H9 (cell line): ENCODE data around the gene WDR36. TPM values are rescaled to one million over a fixed set of nuclear protein-coding genes. Genes with fewer than 3 reads are reported as not detected.

Experiments
- DNase-seq: peaks from one replicate; pipeline ENCODE4 v3.0.0-alpha.2; 2017
- H2AFZ ChIP-seq: one replicate; pipeline ENCODE4 v1.6.1; 2013; ENCODE audit warnings: mild to moderate bottlenecking, low read length, control low read depth, moderate library complexity
- H2AK5ac ChIP-seq: 2 replicates; pipeline ENCODE4 v1.6.1; 2013; ENCODE audit warnings: low read length, control low read depth, mixed read lengths; ENCODE audit not compliant: insufficient read length
- H2BK120ac ChIP-seq: one replicate; pipeline ENCODE4 v1.6.1; 2013; ENCODE audit warnings: low read depth, mild to moderate bottlenecking, low read length, control low read depth, inconsistent platforms; ENCODE audit not compliant: poor library complexity, severe bottlenecking
- H2BK12ac ChIP-seq: 2 replicates; pipeline ENCODE4 v1.6.1; 2013; ENCODE audit warnings: low read length, control low read depth, mixed read lengths, low read depth; ENCODE audit not compliant: insufficient read length
- H2BK15ac ChIP-seq: 2 replicates; pipeline ENCODE4 v1.6.1; 2013; ENCODE audit warnings: low read depth, low read length, control low read depth
- H2BK20ac ChIP-seq: one replicate; pipeline ENCODE4 v1.6.1; 2013; ENCODE audit warnings: low read depth, mild to moderate bottlenecking, low read length, control low read depth, inconsistent platforms; ENCODE audit not compliant: poor library complexity, severe bottlenecking
- H2BK5ac ChIP-seq: 2 replicates; pipeline ENCODE4 v1.6.1; 2013; ENCODE audit warnings: low read length, control low read depth, mixed read lengths; ENCODE audit not compliant: insufficient read length
- H3K14ac ChIP-seq: 2 replicates; pipeline ENCODE4 v1.6.1; 2013; ENCODE audit warnings: low read length, control low read depth; ENCODE audit not compliant: insufficient read depth
- H3K18ac ChIP-seq: 2 replicates; pipeline ENCODE4 v1.6.1; 2013; ENCODE audit warnings: low read depth, mild to moderate bottlenecking, mixed read lengths, low read length, control low read depth; ENCODE audit not compliant: insufficient read length
- H3K23ac ChIP-seq: 2 replicates; pipeline ENCODE4 v1.6.1; 2013; ENCODE audit warnings: low read length, control low read depth, mixed read lengths, low read depth; ENCODE audit not compliant: insufficient read length
- H3K23me2 ChIP-seq: 2 replicates; pipeline ENCODE4 v1.6.1; 2013; ENCODE audit warnings: low read depth, mild to moderate bottlenecking, mixed read lengths, low read length, control low read depth; ENCODE audit not compliant: insufficient read length, poor library complexity, severe bottlenecking
- H3K27ac ChIP-seq: 2 replicates; pipeline ENCODE4 v1.5.1; 2013; ENCODE audit warnings: low read length, control low read depth, mixed read lengths, low read depth; ENCODE audit not compliant: insufficient read length
- H3K27me3 ChIP-seq: 2 replicates; pipeline ENCODE4 v1.6.1; 2013; ENCODE audit warnings: low read length, control low read depth, inconsistent platforms; ENCODE audit not compliant: insufficient read depth
- H3K4ac ChIP-seq: 2 replicates; pipeline ENCODE4 v1.6.1; 2013; ENCODE audit warnings: low read depth, mild to moderate bottlenecking, control low read depth, inconsistent platforms, low read length, moderate library complexity
- H3K4me1 ChIP-seq: 2 replicates; pipeline ENCODE4 v1.6.1; 2013; ENCODE audit warnings: low read length, control low read depth, inconsistent platforms; ENCODE audit not compliant: insufficient read depth
- H3K4me2 ChIP-seq: 2 replicates; pipeline ENCODE4 v1.6.1; 2013; ENCODE audit warnings: low read length, control low read depth, mixed read lengths; ENCODE audit not compliant: insufficient read length, insufficient read depth
- H3K56ac ChIP-seq: 2 replicates; pipeline ENCODE4 v1.6.1; 2013; ENCODE audit warnings: low read depth, mild to moderate bottlenecking, mixed read lengths, low read length, control low read depth; ENCODE audit not compliant: insufficient read length
- H3K79me1 ChIP-seq: 2 replicates; pipeline ENCODE4 v1.6.1; 2013; ENCODE audit warnings: low read depth, mild to moderate bottlenecking, moderate library complexity, low read length, control low read depth, inconsistent platforms; ENCODE audit not compliant: insufficient read depth, poor library complexity, severe bottlenecking
- H3K79me2 ChIP-seq: 2 replicates; pipeline ENCODE4 v1.6.1; 2013; ENCODE audit warnings: low read length, control low read depth, inconsistent platforms; ENCODE audit not compliant: insufficient read depth
- H3K9ac ChIP-seq: 2 replicates; pipeline ENCODE4 v1.6.1; 2013; ENCODE audit warnings: low read length, control low read depth, mixed read lengths; ENCODE audit not compliant: insufficient read length; ENCODE audit errors: extremely low read depth
- H3K9me3 ChIP-seq: one replicate; pipeline ENCODE4 v1.6.1; 2013; ENCODE audit warnings: low read depth, low read length, inconsistent platforms; ENCODE audit not compliant: control insufficient read depth
- H3T11ph ChIP-seq: one replicate; pipeline ENCODE4 v1.6.1; 2013; ENCODE audit warnings: mild to moderate bottlenecking, low read length, control low read depth, inconsistent platforms
- H4K20me1 ChIP-seq: one replicate; pipeline ENCODE4 v1.6.1; 2013; ENCODE audit not compliant: control insufficient read depth, insufficient read length, insufficient read depth
- H4K5ac ChIP-seq: 2 replicates; pipeline ENCODE4 v1.6.1; 2013; ENCODE audit warnings: low read depth, mild to moderate bottlenecking, mixed read lengths, low read length, control low read depth; ENCODE audit not compliant: insufficient read length
- H4K8ac ChIP-seq: replicated peaks from 2 replicates; pipeline ENCODE4 v1.6.1; 2013; ENCODE audit warnings: low read length, control low read depth, mixed read lengths, low read depth; ENCODE audit not compliant: insufficient read length
- H4K91ac ChIP-seq: 2 replicates; pipeline ENCODE4 v1.6.1; 2013; ENCODE audit warnings: low read depth, mild to moderate bottlenecking, moderate library complexity, mixed read lengths, low read length, control low read depth; ENCODE audit not compliant: insufficient read length
- H3K27ac Mint-ChIP-seq, 3 experiments: 2 replicates in 2 of 3; 3 replicates in 1 of 3; pipeline ENCODE4 v1.8.0; 2020 to 2021; ENCODE audit warnings: mixed read lengths in 3 of 3, mild to moderate bottlenecking in 1 of 3, moderate library complexity in 1 of 3
- H3K27me3 Mint-ChIP-seq: 2 replicates; pipeline ENCODE4 v1.8.0; 2021; ENCODE audit warnings: low read depth, mild to moderate bottlenecking, moderate library complexity, mixed read lengths
- H3K36me3 Mint-ChIP-seq, 3 experiments: 2 replicates in 2 of 3; 3 replicates in 1 of 3; pipeline ENCODE4 v1.8.0; 2020 to 2021; ENCODE audit warnings: low read depth in 3 of 3, mixed read lengths in 3 of 3; ENCODE audit not compliant: insufficient read depth in 1 of 3
- H3K4me1 Mint-ChIP-seq, 2 experiments: 2 replicates each; pipeline ENCODE4 v1.8.0; 2020; ENCODE audit warnings: mixed read lengths in 2 of 2
- H3K4me3 Mint-ChIP-seq, 2 experiments: 2 replicates in 1 of 2; 3 replicates in 1 of 2; pipeline ENCODE4 v1.8.0; 2020 to 2021; ENCODE audit warnings: mild to moderate bottlenecking in 2 of 2, mixed read lengths in 2 of 2, moderate library complexity in 1 of 2
- H3K9me3 Mint-ChIP-seq, 2 experiments: 2 replicates in 1 of 2; 3 replicates in 1 of 2; pipeline ENCODE4 v1.8.0; 2020; ENCODE audit warnings: mild to moderate bottlenecking in 2 of 2, mixed read lengths in 2 of 2, moderate library complexity in 1 of 2
- WGBS: extraction: QIAGEN DNeasy Blood & Tissue Kit; methylation state at CpG from one replicate; pipeline ENCODE4 v1.1.7; 2013; ENCODE audit warnings: missing lambda C conversion rate, low lambda C conversion rate, mixed read lengths; ENCODE audit not compliant: insufficient read length; ENCODE audit errors: extremely low coverage; 5-methylcytosine and 5-hydroxymethylcytosine counted together
- total RNA-seq: library from RNA; stranded (reverse); gene quantifications from 2 replicates; pipeline ENCODE4 v1.2.1, GENCODE V29; 2021
- TF ChIP-seq, protein P1 (sequence below): fragments of 200-600 bp; sonication (generic); conservative IDR thresholded peaks from 3 replicates; pipeline ENCODE4 v1.8.0; 2021; ENCODE audit warnings: antibody characterized with exemption, mild to moderate bottlenecking

The WDR36 gene
- total RNA-seq, 1 experiment from 2014 or later = 42.0 TPM

DNA sequence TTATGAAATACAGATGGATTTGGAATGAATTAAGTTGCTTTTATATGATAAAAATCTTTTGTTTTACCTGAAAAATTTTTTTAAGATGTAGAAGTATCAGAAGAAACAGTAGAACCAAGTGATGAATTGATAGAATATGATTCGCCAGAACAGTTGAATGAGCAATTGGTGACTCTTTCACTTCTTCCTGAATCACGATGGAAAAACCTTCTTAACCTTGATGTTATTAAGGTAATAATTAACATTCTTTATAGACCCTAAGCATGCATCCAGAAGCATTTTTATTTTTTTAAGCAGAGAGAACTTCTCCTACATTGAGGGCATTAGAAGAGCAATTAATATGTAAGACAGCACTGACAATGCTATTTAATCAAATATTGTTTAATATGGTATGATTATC is 28.8 kb downstream of the WDR36 start:
- H3K36me3 Mint-ChIP-seq = peaks cover 11 to 44% (median 38%) of the 10 kb centered on the region in 3 experiments; a peak in 6 of 7 replicates
- H3K4me1 Mint-ChIP-seq = peaks cover 30 to 31% of the 10 kb centered on the region in 2 experiments
- no peak overlapping the region for H2BK15ac ChIP-seq
- H2AK5ac ChIP-seq = no peak overlapping the region
- H3K14ac ChIP-seq = no peak overlapping the region
- H3K9me3 Mint-ChIP-seq = no peaks in the 10 kb centered on the region
- no peak overlapping the region for H3K27ac ChIP-seq
- H3K27me3 ChIP-seq = no peaks in the 10 kb centered on the region
- H3K4me1 ChIP-seq = no peaks in the 10 kb centered on the region; the same call in 1 of the 2 replicates
- no peak overlapping the region for H2BK12ac ChIP-seq
- H3K23me2 ChIP-seq = no peaks in the 10 kb centered on the region
- no peaks in the 10 kb centered on the region for H3K27me3 Mint-ChIP-seq
- no peak overlapping the region for H2BK120ac ChIP-seq
- H3K9ac ChIP-seq = no peak overlapping the region
- TF ChIP-seq, protein P1, sequence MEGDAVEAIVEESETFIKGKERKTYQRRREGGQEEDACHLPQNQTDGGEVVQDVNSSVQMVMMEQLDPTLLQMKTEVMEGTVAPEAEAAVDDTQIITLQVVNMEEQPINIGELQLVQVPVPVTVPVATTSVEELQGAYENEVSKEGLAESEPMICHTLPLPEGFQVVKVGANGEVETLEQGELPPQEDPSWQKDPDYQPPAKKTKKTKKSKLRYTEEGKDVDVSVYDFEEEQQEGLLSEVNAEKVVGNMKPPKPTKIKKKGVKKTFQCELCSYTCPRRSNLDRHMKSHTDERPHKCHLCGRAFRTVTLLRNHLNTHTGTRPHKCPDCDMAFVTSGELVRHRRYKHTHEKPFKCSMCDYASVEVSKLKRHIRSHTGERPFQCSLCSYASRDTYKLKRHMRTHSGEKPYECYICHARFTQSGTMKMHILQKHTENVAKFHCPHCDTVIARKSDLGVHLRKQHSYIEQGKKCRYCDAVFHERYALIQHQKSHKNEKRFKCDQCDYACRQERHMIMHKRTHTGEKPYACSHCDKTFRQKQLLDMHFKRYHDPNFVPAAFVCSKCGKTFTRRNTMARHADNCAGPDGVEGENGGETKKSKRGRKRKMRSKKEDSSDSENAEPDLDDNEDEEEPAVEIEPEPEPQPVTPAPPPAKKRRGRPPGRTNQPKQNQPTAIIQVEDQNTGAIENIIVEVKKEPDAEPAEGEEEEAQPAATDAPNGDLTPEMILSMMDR = no peak
- H4K91ac ChIP-seq = no peak overlapping the region
- H2BK5ac ChIP-seq = no peak overlapping the region
- H3K56ac ChIP-seq = no peak overlapping the region
- H2BK20ac ChIP-seq = no peak overlapping the region
- no peak overlapping the region for H3K18ac ChIP-seq
- H3K9me3 ChIP-seq = no peaks in the 10 kb centered on the region
- H2AFZ ChIP-seq = no peak overlapping the region
- no peaks in the 10 kb centered on the region for H4K20me1 ChIP-seq
- no peak overlapping the region for H3K27ac Mint-ChIP-seq
- H4K8ac ChIP-seq = no peak overlapping the region
- no peak overlapping the region for H3T11ph ChIP-seq
- H3K4me2 ChIP-seq = no peak overlapping the region
- H4K5ac ChIP-seq = no peak overlapping the region
- no peaks in the 10 kb centered on the region for H3K79me1 ChIP-seq
- no CpG with 5 or more reads among the region's 2 CpGs for WGBS
- DNase-seq = no peak
- no peak overlapping the region for H3K4me3 Mint-ChIP-seq
- H3K79me2 ChIP-seq = no peaks in the 10 kb centered on the region
- no peak overlapping the region for H3K4ac ChIP-seq
- H3K23ac ChIP-seq = no peak overlapping the region
